ENCODE results near the gene CTRL. TPM values are rescaled to one million over a fixed set of nuclear protein-coding genes. Genes with fewer than 3 reads are reported as not detected.

Gene CTRL
- total RNA-seq, 2 donors from 2014 or later = 0.66 to 2.3 TPM

DNA sequence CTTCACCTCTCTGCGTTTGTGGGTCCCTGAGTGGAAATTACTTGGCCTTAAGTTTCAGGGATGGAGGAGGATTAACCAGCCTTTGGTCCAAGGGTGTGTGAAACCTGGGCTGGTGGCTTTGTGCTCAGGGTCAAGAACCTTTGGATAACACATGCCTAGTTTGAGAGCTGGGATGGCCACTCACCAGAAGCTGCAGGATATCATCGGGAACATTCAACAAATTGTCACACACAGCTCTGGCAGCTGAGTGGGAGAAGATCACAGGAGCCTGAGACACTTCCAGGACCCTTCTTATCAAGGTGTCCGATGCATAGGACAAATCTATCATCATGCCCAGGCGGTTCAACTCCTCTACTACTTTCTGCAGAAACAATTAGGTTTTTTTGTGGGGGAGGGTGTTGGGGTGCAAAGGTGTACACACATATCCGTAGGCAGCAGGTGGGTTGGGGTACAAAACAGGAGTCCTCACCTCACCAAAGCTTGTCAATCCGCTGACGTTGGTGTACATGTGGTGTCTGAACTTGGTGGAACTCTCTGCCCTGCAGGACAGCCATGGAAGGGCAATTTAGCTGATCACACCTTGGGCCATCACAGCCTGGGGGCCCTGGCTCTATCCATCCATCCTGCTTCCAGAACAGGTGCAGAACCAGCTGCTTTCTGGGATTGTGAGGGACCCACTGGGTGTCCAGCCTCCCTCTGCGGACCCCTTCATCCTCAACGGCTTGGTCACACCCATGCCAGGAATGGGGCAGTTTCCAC lies 46.0 kb upstream of the CTRL start:
- no peak for DNase-seq
- Histone ChIP-seq H3K4me1 (ENCODE audit: control insufficient read depth, insufficient read depth, low read length) (no peaks in the 10 kb centered on the region), H3K4me3 (ENCODE audit: low read length) (no peak overlapping the region), H3K27ac (ENCODE audit: low read depth, low read length) (no peak overlapping the region), H3K27me3 (ENCODE audit: control insufficient read depth, insufficient read depth, low read length, poor library complexity, severe bottlenecking) (peaks cover 15% of the 10 kb centered on the region), H3K36me3 (ENCODE audit: control insufficient read depth, insufficient read depth, low read length) (no peaks in the 10 kb centered on the region), H3K9me3 (ENCODE audit: control insufficient read depth, low read length) (no peaks in the 10 kb centered on the region), H3K9ac (ENCODE audit: extremely low read depth, low read length, poor library complexity, severe bottlenecking) (no peak overlapping the region)
- no peaks in the 10 kb centered on the region for H3K36me3 Mint-ChIP-seq (ENCODE audit: low read depth)
- peaks cover 13% of the 10 kb centered on the region for H3K27me3 Mint-ChIP-seq (ENCODE audit: insufficient read depth)
- H3K9me3 Mint-ChIP-seq = peaks cover 3% of the 10 kb centered on the region
- 68 to 87% methylated on average over 3 to 9 of the region's 9 CpGs for WGBS, 2 experiments (ENCODE audit: insufficient coverage in 1 of 2, insufficient read length in 1 of 2)
- H3K27ac Mint-ChIP-seq = no peak overlapping the region
- H3K4me3 Mint-ChIP-seq = no peak overlapping the region
- no peaks in the 10 kb centered on the region for H3K4me1 Mint-ChIP-seq
- peak; percentile 26 for TF ChIP-seq CTCF (conservative IDR thresholded peaks at IDR 0.05)

- Histone ChIP-seq H3K27me3 (ENCODE audit: control insufficient read depth, insufficient read depth, low read length, poor library complexity, severe bottlenecking) (peaks cover 15% of the 10 kb centered on the region), H3K9me3 (ENCODE audit: control insufficient read depth, low read length) (no peaks in the 10 kb centered on the region), H3K27ac (ENCODE audit: low read depth, low read length) (no peak overlapping the region), H3K4me3 (ENCODE audit: low read length) (no peak overlapping the region), H3K9ac (ENCODE audit: extremely low read depth, low read length, poor library complexity, severe bottlenecking) (no peak overlapping the region), H3K4me1 (ENCODE audit: control insufficient read depth, insufficient read depth, low read length) (no peaks in the 10 kb centered on the region), H3K36me3 (ENCODE audit: control insufficient read depth, insufficient read depth, low read length) (no peaks in the 10 kb centered on the region)
- 78 to 79% methylated on average over 4 to 5 of the region's 5 CpGs for WGBS, 2 experiments (ENCODE audit: insufficient coverage in 1 of 2, insufficient read length in 1 of 2)
- no peaks in the 10 kb centered on the region for H3K4me1 Mint-ChIP-seq
- no peaks in the 10 kb centered on the region for H3K36me3 Mint-ChIP-seq (ENCODE audit: low read depth)
- H3K27ac Mint-ChIP-seq = no peak overlapping the region
- H3K4me3 Mint-ChIP-seq = no peak overlapping the region
- no peaks in the 10 kb centered on the region for H3K9me3 Mint-ChIP-seq
- no peak for DNase-seq
- no peak for TF ChIP-seq CTCF (conservative IDR thresholded peaks at IDR 0.05)
- H3K27me3 Mint-ChIP-seq (ENCODE audit: insufficient read depth) = peaks cover 12% of the 10 kb centered on the region
Measured at GRCh38 chr16:67977005-67977404, 45.3 kb upstream of the CTRL start.

- H3K4me1 ChIP-seq (ENCODE audit: control insufficient read depth, insufficient read depth, low read length) = no peaks in the 10 kb centered on the region
- no peak overlapping the region for H3K27ac Mint-ChIP-seq
- DNase-seq = peak; percentile 37
- WGBS, 2 experiments (ENCODE audit: insufficient coverage in 1 of 2, insufficient read length in 1 of 2) = 83 to 90% methylated on average over 1 to 2 of the region's 2 CpGs
- no peak for TF ChIP-seq CTCF (conservative IDR thresholded peaks at IDR 0.05)
- H3K4me3 ChIP-seq (ENCODE audit: low read length) = no peak overlapping the region
- H3K4me3 Mint-ChIP-seq = no peak overlapping the region
- H3K9ac ChIP-seq (ENCODE audit: extremely low read depth, low read length, poor library complexity, severe bottlenecking) = no peak overlapping the region
- no peaks in the 10 kb centered on the region for H3K9me3 Mint-ChIP-seq
- H3K27me3 ChIP-seq (ENCODE audit: control insufficient read depth, insufficient read depth, low read length, poor library complexity, severe bottlenecking) = peaks cover 15% of the 10 kb centered on the region
- peaks cover 13% of the 10 kb centered on the region for H3K27me3 Mint-ChIP-seq (ENCODE audit: insufficient read depth)
- no peaks in the 10 kb centered on the region for H3K4me1 Mint-ChIP-seq
- no peaks in the 10 kb centered on the region for H3K36me3 ChIP-seq (ENCODE audit: control insufficient read depth, insufficient read depth, low read length)
- H3K27ac ChIP-seq (ENCODE audit: low read depth, low read length) = no peak overlapping the region
- no peaks in the 10 kb centered on the region for H3K36me3 Mint-ChIP-seq (ENCODE audit: low read depth)
- H3K9me3 ChIP-seq (ENCODE audit: control insufficient read depth, low read length) = no peaks in the 10 kb centered on the region
Measured at GRCh38 chr16:67976205-67976604, 44.5 kb upstream of the CTRL start.
